NCI-H82 treated with DMSO at 0.1 percent for 48 hours (cell line): ENCODE results near the gene DIP2C.
"Not testable (repeated sequence)": the region's sequence is repeated elsewhere in the genome, so short reads cannot be mapped to it uniquely, and the experiment has no call there.

ENCODE experiments used
- DNase-seq: peaks from one replicate; lab custom pipeline; 2025; ENCODE audit not compliant: unreplicated experiment; lab: John Stamatoyannopoulos, UW

Gene DIP2C

GRCh38 chr10:398954-399353, 290.5 kb downstream of the DIP2C start:
- no peak for DNase-seq

- no peak for DNase-seq
Observed at GRCh38 chr10:397321-398068, 292.0 kb downstream of the DIP2C start.

DNA sequence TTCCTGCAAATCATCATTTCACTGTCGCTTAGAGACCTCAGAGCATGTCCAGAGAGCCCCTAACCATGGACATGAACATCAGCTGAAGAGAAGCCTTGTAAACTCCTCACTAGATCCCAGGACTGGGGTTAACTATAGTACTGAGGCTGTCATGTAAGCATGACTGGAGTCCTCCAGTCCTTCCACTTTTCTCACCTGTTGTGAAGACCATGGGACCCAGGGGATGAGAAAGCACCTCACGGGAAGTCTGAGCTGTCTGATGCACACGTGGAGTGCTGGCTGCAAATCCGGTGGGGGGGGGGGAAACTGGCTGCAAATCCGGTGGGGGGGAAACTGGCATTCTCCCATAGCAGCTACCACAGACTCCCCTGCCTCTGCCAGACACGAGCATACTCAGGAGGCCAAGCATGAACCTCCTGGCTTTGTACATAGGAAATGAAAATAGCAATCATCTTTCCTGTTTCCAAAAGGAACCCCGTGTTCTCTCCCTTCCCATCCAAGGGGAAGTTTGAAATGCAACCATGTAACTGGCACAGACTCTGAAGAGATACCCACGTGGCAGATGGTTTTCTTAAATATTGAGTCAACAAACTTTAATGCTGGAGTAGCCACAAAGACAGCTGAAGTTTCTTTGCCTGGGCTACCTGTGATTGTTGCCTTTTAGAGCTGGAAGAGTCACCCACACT, 292.8 kb downstream of the DIP2C start:
- no peak for DNase-seq

DNA sequence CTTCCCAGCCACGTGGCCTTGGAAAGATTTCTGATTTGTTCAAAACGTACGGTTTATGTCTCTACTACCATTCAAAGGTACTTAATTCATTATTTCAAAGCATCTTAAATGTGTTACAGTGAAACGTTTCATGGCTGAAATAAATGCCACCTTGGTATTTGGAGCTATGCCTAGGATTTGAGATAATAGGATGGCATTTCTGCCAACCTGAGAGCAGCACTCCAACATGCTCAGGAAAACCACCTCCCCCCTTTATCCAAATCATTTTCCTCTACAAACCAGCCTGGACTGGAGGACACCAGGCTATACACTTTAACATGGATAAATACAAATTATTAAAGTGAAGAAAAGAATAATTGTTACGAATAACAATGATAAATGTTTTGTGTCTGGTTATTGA, 293.4 kb downstream of the DIP2C start:
- DNase-seq = no peak

DNA sequence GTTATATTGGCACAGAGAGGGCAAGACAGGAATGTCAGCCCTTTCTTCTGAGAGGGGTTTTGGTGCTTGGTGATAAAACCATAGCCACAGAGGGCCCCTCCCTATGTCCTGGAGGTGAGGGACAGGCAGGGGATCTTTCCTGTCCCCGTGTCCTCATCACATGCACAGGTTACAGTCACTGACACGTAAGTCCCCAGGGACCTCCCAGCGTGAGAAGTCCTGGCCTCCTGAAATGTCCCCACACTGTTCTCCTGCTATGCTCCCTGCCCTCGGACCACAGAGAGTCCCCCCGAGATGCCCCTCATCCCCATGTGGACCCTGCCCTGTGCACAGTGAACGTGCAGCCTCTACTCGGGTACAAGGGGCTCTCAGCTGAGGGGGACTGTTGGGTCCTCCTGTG, 293.8 kb downstream of the DIP2C start:
- no peak for DNase-seq

DNA sequence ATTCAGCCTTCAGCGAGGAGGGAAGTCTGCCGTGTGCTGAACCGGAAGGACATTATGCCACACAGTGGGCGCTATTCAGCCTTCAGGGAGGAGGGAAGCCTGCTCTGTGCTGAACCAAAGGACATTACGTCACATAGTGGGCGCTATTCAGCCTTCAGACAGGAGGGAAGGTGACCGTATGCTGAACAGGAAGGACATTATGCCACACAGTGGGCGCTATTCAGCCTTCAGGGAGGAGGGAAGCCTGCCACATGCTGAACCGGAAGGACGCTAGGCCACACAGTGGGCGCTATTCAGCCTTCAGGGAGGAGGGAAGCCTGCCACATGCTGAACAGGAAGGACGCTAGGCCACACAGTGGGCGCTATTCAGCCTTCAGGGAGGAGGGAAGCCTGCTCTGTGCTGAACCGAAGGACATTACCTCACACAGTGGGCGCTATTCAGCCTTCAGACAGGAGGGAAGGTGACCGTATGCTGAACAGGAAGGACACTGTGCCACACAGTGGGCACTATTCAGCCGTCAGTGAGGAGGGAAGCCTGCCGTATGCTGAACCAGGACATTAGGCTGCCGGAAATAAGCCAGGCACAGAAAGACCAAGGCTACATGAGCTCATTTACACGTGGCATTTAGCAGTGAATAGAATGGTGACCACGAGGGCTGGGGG, 294.9 kb downstream of the DIP2C start:
- not testable (repeated sequence) for DNase-seq

GRCh38 chr10:393787-394438, 295.6 kb downstream of the DIP2C start:
- DNase-seq = no peak

DNA sequence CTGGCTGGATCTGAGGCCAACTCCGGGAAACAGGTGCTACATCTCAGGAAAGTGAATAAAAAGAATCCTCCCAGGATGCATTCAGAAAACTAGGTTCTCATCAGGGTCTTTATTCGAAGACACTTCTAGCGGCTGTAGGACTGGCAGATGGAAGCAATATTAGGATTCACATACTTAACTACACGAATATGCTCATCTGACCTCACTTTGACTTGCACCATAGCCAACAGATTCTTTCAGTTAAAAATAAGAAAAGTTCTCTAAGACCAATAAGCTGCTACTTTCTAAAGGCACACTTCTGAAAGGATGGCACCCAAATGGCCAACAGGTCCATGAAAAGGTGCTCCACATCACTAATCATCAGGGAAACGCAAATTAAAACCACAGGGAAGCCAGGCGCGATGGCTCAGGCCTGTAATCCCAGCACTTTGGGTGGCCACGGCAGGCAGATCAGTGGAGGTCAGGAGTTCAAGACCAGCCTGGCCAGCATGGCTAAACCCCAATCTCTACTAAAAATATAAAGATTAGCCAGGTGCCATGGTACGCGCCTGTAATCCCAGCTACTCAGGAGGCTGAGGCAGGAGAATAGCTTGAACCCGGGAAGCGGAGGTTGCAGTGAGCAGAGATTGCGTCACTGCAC, 296.2 kb downstream of the DIP2C start:
- DNase-seq = no peak

DNA sequence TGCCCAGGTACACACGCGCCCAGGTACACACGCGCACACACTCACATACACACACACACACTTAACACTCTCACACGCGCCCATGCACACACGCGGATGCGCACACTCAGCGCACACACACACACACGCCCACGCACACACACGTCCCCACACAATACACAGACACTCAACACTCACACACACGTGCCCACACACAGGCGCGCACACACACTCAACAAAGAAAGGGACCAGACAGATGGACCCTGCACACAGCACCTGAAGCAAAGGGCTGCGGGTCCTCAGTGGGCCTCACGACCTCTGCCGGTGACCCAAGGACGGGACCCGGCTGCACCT, 296.8 kb downstream of the DIP2C start:
- no peak for DNase-seq

DNA sequence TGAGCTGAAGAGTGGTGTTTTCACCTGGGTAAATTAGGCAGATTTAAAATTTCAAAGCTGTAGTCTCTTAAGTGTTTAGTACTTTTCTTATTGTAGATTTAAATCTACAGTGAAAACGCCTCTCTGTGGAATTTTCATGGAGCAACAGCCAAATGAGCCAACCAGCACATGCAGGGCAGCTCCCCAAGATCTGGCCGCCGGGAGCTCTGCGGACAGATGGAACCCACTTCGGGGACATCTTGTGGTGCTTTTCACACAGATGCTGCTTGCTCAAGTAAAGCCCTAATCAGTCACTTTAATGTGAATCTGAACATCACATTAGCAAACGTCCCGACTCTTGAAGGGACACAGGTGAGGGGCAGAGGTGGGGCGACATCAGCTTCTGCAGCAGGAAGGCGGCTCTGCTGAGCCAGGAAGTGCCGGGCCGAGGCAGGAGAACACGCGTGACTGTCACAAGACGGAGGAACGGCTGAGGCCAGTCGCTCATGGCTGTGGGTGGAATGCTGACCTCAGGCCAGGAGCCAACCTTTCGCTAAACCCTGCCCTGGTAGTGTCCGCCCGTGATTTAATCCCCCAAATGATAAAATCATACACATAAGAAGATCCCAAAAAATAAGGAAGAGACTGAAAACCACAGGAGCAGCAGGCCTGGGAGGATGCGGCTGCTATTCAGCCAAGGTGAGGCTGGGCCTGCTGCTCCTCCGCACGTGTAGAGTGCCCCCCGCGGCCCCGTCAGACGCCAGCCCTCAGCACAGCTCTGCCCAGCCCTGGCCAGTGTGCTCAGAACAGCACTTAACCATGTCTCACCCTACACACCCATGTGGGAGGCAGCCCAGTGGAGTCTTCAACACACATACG, 297.4 kb downstream of the DIP2C start:
- no peak for DNase-seq

DNA sequence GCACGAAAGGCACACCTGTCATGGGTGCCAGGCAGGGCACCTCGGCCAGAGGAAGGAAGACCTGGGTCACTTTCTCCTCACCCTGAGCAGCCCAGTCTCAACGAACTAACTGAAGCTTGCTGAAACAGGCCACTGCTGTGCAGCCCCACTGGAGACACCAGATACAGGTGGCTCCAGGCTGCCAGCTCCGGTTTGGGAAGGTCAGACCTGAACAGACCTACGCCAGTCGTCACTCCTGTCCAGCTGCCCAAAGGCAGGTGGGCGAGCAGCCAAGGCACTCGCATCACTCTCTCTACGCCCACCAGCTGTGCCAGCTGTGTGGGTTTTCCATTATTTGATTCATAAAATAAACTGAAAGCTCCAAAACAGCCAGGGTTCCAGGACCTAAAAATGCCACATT, 298.2 kb downstream of the DIP2C start:
- DNase-seq = no peak

DNA sequence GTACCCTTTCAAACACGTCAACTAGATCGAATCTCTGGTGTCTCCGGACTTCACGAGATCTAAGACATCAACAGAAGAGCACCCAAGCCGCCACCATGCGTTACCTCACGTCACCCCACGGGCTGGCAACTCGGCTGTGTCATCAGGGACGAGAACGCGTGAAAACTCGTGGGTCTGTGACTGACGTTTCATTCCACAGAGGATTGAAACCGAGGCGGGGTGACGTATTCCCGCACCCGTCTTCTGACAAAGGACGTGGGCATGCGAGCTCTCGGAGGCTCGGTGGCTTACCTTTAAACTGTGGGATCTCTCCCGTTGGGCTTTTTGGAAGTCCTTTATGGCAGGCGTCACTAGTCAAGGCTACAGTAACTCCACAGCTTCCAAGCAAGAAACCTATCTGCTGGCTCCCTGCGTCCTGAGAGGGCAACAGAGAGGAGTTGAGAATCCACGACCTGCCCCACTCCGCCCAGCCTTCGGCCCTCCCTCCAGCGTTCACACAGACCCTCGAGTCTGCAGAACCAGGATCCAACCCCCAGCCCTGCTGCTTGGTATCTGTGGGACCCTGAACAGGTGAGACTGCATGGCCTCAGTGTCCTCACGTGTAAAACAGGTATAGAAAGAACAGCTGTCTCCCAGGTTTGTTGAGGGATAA, 298.9 kb downstream of the DIP2C start:
- DNase-seq = no peak

DNA sequence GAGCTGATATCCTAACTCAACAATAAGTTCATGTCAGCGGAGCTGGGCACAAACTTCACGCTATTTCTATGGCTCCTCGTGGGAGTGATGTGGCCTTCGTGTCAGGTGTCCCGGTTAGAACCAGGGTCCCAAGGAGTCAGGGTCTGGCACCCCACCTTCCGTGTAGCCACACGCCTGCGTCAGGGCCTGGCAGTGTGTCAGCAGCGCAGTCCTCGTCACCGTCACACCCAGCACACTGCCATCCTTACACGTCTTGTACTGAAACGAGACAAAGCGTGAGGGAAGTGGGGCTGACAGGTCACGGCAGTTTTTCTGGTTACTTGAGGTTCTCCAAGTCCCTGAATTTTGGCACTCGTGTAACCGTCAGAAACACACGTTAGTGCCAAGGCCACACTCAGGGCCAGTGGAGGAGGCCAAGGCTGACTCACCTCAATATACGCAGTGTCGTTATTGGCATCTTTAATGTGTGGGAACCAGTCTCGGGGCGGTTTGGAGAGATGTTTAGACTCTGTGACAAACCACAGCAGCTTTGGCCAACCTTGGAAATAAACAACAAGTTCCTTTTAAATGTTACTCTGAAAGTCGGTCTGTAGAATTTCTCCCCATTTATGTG, 299.5 kb downstream of the DIP2C start:
- DNase-seq = no peak

DNA sequence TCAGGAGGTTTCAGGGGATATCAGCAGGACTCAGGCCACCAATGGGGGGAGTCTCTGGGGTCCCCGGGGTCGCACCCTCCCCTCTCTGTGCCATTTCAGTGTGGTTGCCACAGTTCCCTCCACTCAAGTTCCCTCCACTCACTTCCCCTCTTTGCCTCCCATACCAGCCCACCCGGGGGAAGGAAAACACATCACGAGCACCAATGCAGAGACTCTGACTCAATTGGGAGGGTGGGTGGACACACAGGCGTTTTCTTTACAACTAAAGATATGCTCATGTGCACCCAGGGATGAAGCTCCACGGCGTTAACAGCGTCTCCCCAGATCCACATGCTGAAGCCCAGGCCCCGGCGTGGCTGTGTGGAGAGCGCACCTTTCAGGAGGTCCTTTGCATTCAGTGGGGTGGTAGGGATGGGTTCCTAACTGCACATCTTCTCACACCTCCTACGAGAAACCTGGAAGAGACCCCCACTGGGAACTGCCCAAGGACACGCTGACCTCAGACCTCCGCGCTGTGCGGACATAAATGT, 300.1 kb downstream of the DIP2C start:
- DNase-seq = no peak

- no peak for DNase-seq
Observed at GRCh38 chr10:388661-389045, 300.8 kb downstream of the DIP2C start.

DNA sequence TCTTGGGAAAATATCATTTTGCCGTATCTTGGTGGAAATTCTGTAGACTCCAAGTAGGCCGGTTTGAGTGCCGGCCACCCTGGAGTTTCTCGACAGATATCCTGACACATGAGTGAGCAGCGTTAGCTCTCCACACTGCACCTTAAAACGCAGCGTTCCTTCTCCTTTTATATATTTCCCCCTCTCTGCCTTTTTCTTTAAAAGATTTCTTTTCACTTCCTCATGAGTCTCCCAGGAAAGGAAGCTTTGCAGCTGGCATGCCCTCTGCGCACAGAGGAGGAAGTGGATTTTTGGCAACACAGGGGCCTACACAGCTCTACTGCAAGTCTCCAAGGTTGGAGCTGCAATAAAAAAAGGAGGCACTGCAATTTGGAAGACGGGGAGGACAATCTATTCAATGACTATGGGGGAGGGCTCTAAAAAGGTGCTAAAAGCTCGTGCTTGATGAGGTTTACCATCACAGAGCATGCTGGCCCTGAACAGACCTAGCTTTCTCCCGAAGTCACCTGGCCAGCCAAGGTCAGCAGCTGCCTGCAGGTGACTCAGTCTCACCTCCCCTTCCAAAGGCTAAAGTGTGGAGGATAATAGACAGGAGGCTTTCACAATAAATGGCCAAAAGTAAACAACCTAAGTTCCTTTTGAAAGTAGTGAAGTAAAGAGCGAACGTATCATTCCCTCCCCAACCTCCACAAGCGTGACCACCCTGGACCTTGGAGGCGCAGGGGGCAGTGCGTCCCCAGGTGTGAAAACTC, 301.4 kb downstream of the DIP2C start:
- no peak for DNase-seq

GRCh38 chr10:387593-387891, 301.9 kb downstream of the DIP2C start:
- DNase-seq = no peak

DNA sequence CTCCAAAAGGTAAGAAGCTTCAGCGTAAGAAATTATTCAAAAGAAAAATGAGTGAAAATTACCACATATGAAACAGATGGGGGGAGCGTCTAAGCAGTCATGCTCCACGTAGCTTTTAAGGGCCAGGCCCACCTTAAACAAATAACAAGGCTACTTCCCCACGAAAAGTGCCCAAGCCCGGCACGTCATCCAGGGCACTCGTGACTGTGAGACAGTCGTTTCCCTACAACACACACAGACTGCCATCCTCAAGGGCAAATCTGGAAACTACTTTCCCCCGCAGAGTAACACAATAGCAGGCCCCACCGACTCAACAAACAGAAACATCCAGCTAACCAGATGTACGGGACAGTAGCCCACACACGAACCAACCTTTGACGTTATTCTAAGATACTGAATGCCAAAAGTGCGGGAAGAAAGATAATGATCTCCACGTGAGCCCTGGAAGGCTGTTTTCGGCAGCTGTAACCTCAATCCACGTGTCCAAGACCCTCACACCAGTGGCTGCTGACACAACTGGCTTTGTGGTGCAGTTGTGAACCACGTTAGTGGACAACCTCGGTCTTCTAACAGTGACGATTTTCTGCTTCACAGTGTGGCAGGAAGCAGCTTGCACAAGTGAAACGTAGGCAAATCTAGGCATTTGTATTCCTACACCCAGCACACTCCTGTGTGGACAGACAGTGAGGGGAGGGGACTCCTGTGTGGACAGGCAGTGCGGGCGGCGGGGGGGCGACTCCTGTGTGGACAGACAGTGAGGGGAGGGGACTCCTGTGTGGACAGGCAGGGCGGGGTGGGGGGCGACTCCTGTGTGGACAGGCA, 302.5 kb downstream of the DIP2C start:
- no peak for DNase-seq
